GM18951 (cell line): ENCODE measurements around the gene PRRG2.

ENCODE experiments used
- POLR2A ChIP-seq: IDR thresholded peaks from 4 replicates; pipeline ENCODE4 v1.6.1; 2011; ENCODE audit warnings: mild to moderate bottlenecking; ENCODE audit not compliant: insufficient read length, insufficient read depth; ENCODE audit errors: extremely low read depth
- in situ Hi-C: fragments of 300-500 bp; cut with MboI; formaldehyde crosslinking; loops from one replicate; pipeline ENCODE4 v1.12.0; 2022; ENCODE audit warnings: low sequenced_read_pairs, mixed read lengths, inconsistent platforms; ENCODE audit not compliant: unreplicated experiment

Gene PRRG2

DNA sequence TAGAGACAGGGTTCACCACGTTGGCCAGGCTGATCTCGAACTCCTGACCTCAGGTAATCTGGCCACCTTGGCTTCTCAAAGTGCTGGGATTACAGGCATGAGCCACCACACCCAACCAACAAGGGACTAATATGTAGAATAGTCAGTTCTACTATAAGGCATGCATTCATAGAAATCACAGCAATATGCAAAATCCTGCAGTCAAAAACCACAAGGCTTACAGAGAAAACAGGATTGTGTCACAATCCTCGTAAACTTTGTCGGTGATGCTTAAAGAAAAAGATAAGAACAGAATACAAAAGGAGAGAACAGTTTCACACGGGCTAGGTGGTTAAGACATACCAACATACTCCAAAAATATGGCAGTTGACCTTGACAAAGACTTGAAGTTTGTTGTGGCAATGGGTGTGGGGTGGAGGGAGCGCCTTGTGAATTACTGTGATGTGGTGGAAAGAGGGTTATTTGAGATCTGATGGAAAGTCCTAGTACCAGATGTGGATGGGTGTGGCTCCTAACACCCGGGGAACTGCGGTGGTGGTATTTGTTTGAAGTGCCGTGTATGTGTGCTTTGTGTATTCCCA, 13.2 kb upstream of the PRRG2 start:
- TF ChIP-seq POLR2A = no peak
- in situ Hi-C loops = no loop called here

DNA sequence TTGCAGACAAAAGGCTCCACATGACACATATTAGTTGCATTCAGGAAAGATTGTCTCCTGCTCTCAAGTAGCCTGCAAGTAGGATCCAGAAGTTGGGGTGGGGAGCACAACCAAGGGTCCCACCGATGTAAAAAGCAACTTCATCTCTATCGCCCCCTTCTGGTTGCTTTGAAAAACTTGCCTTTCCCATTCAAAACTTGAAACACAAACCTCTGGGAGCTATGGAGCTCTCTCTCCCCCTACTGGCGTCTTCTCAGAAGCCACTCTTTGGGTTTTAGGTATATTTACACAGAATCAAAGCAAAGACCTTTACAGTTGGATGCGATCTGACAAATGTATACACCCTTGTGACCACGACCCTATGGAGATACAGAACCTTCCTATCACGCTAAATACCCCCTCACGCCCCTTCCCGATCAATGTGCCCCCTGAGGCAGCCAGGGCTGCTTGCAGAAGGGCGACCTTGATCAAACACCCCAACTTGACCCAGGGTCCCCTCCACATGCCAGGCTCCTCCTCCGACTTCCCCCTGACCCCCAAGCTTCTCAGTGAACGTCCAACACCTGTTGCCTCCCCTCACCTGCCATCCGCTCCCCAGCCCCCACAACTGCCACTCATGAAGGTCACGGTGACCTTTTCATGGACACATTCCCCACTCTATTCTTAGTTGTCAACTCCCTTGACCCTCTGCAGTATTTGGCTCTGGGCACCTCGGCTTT, 10.8 kb upstream of the PRRG2 start:
- TF ChIP-seq POLR2A = no peak
- in situ Hi-C loops = no loop called here

DNA sequence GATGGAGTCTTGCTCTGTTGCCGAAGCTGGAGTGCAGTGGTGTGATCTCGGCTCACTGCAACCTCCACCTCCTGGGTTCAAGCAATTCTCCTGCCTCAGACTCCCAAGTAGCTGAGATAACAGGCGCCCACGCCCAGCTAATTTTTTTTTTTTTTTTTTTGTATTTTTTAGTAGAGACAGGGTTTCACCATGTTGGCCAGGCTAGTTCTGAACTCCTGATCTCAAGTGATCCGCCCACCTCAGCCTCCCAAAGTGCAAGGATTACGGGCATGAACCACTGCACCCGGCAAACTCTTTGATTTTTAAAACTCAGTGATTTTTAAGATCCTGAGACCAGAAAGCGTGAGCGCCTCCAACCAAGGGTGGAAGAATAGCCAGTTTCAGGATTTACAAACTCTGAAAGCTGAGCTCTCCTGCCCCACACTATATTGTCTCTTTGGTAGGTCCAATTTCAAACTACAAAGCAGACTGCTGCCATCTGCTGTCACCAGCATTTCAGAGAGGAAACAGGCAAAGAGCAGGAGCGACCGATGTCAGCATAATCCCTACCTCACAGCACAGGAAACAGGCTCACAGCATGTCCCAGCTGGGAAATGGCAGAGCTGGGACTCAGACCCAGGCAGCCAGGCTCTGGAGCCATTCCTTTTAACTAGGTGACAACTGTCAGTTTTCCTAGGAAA, 10.0 kb upstream of the PRRG2 start:
- in situ Hi-C loops = no loop called here
- no peak for TF ChIP-seq POLR2A

DNA sequence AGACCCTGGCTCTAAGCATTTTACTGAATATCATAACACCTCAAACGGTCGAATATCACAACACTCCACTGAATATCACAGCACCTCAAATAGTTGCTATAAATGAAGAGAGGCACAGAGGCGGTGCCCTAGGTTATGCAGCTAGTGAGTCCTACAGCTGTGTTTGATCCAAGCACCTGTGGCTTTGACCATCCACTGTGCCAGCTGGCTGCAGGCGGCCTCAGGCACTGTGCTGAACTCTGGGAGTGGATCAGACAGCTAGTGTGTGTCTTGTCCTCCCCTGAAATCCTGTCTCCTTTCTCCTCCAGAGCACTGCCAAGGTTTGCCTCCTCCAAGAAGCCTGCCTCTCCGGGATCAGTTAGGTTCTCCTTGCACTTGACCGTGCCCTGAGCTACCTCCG, 8.1 kb upstream of the PRRG2 start:
- TF ChIP-seq POLR2A = no peak
- in situ Hi-C loops = no loop called here

DNA sequence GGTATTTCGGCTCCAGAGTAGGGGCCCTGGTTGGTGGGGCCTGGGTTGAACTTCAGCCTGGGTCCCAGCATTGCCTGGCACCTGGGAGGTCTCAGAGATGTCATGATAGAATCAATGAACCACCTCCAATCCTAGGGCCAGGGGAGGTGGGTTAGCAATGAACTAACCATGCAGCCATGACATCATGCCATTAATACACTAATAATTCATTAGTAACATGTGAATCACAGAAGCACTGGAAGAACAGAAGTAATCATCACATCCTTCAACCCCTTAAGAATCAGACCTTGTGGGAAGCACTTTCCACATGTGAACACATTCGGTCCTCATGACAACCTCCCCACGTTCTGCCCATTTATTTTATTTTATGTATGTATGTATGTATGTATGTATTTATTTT, 7.7 kb upstream of the PRRG2 start:
- in situ Hi-C loops = no loop called here
- no peak for TF ChIP-seq POLR2A

DNA sequence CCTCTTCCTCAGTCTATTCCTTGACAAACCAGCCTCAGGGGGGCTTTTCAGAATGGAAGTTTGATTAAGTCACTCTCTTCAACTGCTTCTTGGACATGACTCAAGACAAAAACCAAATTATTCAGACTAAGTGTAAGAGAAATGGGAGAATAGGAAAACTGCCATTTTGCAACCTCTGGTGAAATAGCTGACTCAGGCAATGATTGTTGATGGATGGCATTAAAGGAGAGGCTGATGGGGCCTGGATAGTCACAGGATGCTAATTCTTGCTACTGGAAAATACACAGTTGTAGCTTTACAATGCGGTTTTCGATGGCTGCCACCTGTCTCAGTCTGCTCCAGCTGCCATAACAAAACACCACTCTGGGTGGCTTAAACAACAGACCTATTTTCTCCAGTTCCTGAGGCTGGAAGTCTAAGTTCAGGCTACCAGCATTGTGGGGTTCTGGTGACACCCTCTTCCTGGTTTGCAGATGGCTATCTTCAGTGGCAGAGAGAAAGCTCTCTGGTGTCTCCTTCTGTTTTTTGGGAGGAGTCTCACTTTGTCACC, 6.8 kb upstream of the PRRG2 start:
- in situ Hi-C loops = no loop called here
- TF ChIP-seq POLR2A = no peak

DNA sequence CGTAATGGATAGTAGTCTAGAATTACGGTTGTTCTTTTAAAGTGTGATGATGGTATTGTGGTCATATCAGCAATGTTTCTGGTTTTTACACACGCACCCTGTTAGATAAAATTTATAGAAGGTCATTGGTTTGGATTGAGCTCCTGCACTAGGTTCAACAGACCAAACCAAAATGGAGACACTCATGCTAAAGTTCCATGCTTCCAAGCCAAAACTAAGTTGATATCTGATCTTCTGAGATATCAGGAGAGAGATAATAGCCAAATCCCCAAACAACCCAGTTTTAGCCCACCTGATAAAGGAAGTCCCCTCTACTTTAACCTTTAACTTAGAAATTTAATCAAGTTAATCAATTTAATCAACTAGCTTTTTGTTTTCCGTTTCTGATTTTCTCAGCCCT, 1.9 kb upstream of the PRRG2 start:
- in situ Hi-C loops = no loop called here
- no peak for TF ChIP-seq POLR2A

DNA sequence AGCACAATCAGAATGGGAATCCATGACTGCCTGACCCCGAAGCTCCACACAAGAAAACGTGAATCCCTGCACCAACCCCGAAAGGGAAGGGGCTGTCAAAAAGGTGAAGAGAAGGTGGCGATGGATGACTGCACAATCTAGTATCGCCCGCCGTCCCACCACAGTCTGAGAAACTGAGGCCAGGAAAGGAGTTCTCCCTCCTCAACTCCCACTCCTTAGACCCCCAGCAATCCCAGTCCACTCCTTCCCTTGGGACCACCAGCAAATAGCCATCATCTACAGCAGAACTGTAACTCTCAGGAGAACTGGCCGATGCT, 1.2 kb upstream of the PRRG2 start:
- TF ChIP-seq POLR2A = no peak
- in situ Hi-C loops = no loop called here

DNA sequence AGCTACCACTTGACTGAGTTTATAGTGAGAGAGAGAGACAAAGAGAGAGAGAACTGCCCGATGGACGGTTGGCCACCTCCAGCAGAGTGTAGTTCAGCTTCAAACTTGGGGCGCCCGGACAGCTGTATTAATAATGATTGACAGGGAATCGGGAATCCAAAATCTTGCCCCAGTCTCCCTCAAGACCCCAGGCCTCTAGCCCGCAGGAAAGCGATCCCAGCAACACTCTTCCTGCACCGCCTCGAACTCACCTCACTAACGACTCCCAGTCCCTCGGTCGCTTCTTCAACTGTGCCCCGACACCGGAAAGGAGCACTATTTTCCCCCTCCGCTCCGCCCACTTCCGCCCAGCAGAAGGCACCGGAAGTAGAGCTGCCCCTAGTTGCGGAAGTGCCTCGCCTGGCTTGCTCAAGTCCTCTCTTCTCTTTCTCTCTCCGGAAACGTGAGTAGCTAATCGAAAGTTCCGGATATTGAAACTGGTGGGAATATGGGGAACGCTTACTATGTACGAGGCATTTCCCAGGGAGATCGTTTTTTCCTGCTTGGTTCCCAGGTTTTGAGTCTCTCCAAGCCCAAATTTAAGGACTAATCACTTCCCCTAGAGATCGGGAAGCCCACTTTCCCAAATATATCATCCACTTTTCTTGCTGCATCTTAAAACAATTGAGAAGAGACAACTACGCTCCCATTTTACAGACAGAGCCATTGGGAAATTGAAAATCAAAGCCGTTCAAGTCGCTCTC, 681 bp upstream of the PRRG2 start, which contains the start of gene NOSIP:
Gene NOSIP, minus strand, starts transcription at position 293 of the 743 bp plus-strand sequence. CDS start 19,865 bp downstream, outside the sequence.
- in situ Hi-C loops = no loop called here
- TF ChIP-seq POLR2A = peak; percentile 99

DNA sequence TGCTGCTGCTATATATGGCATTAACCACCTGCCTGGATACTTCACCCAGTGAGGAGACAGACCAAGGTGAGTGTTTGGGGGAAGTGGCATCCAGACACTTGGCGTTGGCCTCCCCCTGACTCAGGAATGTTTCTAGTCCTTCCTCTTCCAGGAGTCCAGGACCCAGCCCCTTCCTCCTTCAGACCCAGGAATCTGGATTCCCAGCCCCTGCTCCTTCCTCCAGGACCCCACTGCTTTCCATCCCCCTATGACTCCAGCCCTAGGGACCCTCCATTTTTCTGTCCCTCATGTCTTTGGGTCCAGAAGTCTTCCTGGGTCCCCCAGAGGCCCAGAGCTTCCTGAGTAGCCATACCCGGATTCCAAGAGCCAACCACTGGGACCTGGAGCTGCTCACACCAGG, 2.1 kb downstream of the PRRG2 start:
- in situ Hi-C loops = no loop called here
- TF ChIP-seq POLR2A = no peak

DNA sequence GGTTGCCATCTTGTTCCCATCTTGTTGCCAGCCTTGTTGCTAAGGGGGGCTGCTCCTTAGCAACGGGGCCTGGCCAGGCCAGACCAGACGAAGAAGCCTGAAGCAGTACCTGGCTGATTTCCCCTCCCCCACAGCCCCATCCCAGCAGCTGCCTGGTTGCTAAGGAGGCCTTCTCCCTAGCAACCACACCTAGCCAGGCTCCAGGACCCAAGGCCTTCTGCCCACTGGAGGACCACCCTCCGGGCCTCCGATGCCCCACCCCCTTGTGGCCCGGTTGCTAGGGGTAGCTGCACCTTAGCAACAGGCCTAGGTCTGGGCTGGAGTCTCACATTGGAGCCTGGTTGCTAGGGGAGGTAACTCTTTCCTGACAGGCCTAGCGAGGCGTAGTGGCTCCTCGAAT, 3.9 kb downstream of the PRRG2 start:
- no peak for TF ChIP-seq POLR2A
- in situ Hi-C loops = no loop called here

DNA sequence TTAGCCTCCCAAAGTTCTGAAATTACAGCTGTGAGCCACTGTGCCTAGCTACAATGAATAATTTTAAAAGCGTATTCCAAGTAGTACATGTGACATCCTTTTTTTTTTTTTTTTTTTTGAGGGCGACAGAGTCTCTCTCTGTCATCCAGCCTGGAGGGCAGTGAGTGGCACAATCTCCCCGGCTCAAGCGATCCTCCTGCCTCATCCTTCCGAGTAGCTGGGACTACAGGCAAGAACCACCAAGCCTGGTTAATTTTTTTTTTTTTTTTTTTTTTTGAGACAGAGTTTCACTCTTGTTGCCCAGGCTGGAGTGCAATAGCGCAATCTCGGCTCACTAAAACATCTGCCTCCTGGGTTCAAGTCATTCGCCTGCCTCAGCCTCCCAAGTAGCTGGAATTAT, 6.1 kb downstream of the PRRG2 start:
- in situ Hi-C loops = no loop called here
- no peak for TF ChIP-seq POLR2A
